ENCODE results near the gene KBTBD7. TPM values are rescaled to one million over a fixed set of nuclear protein-coding genes. Genes with fewer than 3 reads are reported as not detected.
A peak's percentile ranks its signal among the peaks of the same experiment; 100 is the strongest.

KBTBD7 gene, protein sequence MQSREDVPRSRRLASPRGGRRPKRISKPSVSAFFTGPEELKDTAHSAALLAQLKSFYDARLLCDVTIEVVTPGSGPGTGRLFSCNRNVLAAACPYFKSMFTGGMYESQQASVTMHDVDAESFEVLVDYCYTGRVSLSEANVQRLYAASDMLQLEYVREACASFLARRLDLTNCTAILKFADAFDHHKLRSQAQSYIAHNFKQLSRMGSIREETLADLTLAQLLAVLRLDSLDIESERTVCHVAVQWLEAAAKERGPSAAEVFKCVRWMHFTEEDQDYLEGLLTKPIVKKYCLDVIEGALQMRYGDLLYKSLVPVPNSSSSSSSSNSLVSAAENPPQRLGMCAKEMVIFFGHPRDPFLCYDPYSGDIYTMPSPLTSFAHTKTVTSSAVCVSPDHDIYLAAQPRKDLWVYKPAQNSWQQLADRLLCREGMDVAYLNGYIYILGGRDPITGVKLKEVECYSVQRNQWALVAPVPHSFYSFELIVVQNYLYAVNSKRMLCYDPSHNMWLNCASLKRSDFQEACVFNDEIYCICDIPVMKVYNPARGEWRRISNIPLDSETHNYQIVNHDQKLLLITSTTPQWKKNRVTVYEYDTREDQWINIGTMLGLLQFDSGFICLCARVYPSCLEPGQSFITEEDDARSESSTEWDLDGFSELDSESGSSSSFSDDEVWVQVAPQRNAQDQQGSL
- 1 to 10 TPM; 4.2 to 4.3 TPM for total RNA-seq

DNA sequence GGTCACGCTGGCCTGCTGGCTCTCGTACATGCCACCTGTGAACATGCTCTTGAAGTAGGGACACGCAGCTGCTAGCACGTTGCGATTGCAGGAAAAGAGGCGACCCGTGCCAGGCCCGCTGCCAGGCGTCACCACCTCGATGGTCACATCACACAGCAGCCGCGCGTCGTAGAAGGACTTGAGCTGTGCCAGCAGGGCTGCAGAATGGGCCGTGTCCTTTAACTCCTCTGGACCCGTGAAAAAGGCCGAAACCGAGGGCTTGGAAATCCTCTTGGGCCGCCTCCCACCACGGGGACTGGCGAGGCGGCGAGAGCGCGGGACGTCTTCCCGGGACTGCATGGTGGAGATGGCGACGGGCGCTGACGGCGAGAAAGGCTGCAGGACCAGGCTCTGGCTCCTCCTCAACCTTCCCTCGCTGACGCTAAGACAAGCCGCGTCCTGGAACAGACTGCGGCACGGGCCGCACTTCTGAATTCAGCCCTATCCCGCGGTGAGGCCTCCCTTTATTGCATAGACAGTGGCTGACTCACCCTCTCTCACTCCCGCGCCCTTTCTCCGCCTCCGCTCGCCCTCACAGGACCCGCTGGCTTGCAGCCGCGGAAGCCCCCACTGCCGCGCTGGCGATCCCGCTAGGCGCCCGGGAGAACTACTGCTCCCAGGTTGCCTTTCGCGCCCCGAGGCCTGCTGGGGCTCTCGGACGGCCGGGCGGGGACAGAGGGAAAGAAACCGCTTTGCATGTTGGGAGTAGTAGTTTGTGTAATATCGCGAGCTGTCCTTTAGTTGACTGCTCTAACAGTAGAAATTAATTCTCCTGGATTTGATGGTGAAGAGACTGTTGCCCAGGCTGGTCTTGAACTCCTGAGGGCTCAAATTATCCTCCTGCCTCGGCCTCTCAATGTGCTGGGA lies at the start of gene KBTBD7:
TSS of gene KBTBD7 (minus strand) at position 651 of the 906 bp plus-strand sequence. CDS start at position 339, 312 bp downstream.
- DNase-seq, result peak; percentile 95
- Mint-ChIP-seq H3K9me3 (no peaks in the 10 kb centered on the region), H3K36me3 (ENCODE audit: low read depth) (peaks cover 14% of the 10 kb centered on the region), H3K27me3 (ENCODE audit: low read depth) (no peaks in the 10 kb centered on the region), H3K4me3 (peak within 1 kb of the TSS; percentile 90), H3K4me1 (ENCODE audit: low read depth) (peaks cover 37% of the 10 kb centered on the region), H3K27ac (peak within 1 kb of the TSS; percentile 89)
- CTCF ChIA-PET, result no interaction called here
- intact Hi-C loops (cut with micrococcal nuclease), result loop anchor here (1.0 kb wide), 6 partner anchors 62 to 273 kb away; partner anchors contain the start of genes KBTBD6, MTRF1, NAA16 and WBP4

DNA sequence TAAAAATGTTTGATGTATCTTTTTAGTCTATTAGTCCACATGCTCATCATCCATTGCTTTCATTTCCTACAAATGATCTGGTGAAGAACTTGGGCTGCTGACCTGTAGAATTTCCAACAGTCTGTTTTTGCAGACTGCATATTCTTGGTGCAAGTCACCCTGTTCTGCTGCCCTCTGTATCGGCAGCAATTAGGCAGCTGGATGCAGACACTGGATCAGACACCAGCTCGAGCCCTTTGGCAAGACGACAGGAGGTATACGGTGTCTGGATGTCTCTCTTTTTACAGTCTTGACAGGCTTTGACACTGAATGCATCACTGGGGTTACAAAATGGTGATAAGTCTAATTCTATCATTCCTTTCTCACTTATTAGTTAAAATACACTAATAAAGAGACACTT lies 47.3 kb upstream of the KBTBD7 start:
- no peak overlapping the region for H3K4me3 Mint-ChIP-seq
- CTCF ChIA-PET, result no interaction called here
- no peaks in the 10 kb centered on the region for H3K27me3 Mint-ChIP-seq (ENCODE audit: low read depth)
- H3K9me3 Mint-ChIP-seq, result no peaks in the 10 kb centered on the region
- intact Hi-C loops (cut with micrococcal nuclease), result no loop called here
- peaks cover 15% of the 10 kb centered on the region for H3K36me3 Mint-ChIP-seq (ENCODE audit: low read depth)
- no peak overlapping the region for H3K27ac Mint-ChIP-seq
- H3K4me1 Mint-ChIP-seq (ENCODE audit: low read depth), result no peaks in the 10 kb centered on the region
- no peak for DNase-seq

DNA sequence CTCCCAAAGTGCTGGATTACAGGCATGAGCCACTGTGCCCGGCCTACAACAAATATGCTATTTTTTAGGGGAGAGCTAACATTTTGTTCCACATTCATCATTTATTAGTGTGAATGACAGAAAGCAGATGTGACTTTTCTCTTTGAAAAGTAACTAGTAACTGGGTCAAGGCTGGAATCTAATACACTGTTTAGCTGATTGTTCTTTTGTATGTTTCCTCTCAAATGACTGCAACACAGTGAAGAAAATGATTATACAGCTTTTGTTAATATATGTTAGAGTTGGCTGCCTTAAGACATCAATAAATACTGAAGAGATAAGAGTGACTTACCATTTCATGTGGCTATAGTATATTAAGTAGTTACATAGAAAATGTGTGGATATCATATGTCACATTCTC lies 42.0 kb upstream of the KBTBD7 start:
- Mint-ChIP-seq H3K4me1 (ENCODE audit: low read depth) (peaks cover 10% of the 10 kb centered on the region), H3K4me3 (no peak overlapping the region), H3K27me3 (ENCODE audit: low read depth) (no peaks in the 10 kb centered on the region), H3K27ac (no peak overlapping the region), H3K9me3 (no peaks in the 10 kb centered on the region), H3K36me3 (ENCODE audit: low read depth) (peaks cover 32% of the 10 kb centered on the region)
- no peak for DNase-seq
- intact Hi-C loops (cut with micrococcal nuclease), result no loop called here
- CTCF ChIA-PET, result interaction anchor here (0.5 to 0.7 kb wide), 2 partner anchors 15 to 92 kb away, joined by 3 to 9 read pairs; no protein-coding TSS in a partner anchor

DNA sequence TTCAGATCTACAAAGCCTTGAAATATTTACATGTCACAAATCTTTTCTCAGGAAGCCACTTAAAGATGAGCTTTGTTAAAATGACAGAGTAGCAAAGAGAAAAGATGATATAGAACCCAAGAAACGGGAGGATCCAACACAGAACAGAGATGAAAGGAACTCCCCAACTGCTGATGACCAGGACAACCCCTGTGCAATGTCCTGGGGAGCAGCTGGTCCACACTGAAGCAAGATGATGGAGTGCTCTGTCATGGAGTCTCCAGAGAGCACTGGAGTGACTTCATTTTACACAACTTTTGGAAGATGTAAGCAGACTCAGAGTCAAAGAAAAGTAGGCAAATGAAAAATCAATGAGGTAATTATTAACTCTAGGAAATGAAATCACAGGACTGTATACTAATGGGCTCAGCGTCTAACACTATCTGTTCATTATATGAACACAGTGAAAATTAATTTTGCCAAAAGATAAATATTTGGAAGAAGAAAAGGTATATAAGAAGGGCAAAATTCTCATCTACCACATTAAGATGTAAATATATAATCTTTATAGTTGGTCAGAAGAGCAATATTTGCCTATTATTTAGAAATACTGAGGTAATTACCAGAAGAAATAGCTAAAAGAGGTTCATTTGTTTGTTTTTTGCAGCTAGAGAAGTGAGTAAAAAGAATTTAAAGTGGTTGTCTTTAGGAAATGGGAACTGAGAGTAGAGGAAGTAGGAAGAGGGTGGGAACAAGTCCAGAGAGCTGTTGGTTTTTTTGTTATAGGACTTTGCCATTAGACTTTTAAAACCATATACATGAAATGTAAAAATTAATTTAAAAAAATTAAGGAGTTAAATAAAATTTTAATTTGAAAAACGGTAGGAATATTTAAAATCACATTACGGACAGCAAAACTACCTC lies 38.5 kb upstream of the KBTBD7 start:
- no peaks in the 10 kb centered on the region for H3K9me3 Mint-ChIP-seq
- no peak overlapping the region for H3K4me3 Mint-ChIP-seq
- no peak overlapping the region for H3K27ac Mint-ChIP-seq
- DNase-seq, result no peak
- no peaks in the 10 kb centered on the region for H3K27me3 Mint-ChIP-seq (ENCODE audit: low read depth)
- H3K4me1 Mint-ChIP-seq (ENCODE audit: low read depth), result peaks cover 10% of the 10 kb centered on the region
- intact Hi-C loops (cut with micrococcal nuclease), result no loop called here
- CTCF ChIA-PET, result interaction anchor here (2.5 kb wide), 1 partner anchor 10 kb away, joined by 10 read pairs; no protein-coding TSS in a partner anchor
- peaks cover 29% of the 10 kb centered on the region for H3K36me3 Mint-ChIP-seq (ENCODE audit: low read depth)

DNA sequence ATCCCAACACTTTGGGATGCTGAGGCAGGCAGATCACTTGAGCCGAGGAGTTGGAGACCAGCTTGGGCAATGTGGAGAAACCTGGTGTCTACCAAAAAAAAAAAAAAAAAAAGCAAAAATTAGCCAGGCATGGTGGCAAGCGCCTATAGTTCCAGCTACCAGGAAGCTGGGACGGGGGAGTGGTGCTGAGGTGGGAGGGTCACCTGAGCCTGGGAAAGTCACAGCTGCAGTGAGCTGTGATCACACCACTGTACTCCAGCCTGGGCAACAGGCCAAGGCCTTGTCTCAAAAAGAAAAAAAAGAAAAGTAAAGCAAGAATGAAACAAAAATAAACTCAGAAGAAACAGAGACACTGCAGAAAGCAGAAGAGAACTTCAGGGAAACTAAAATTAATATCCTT lies 37.4 kb upstream of the KBTBD7 start:
- Mint-ChIP-seq H3K27ac (no peak overlapping the region), H3K36me3 (ENCODE audit: low read depth) (peaks cover 30% of the 10 kb centered on the region), H3K9me3 (no peaks in the 10 kb centered on the region), H3K4me3 (no peak overlapping the region), H3K27me3 (ENCODE audit: low read depth) (no peaks in the 10 kb centered on the region), H3K4me1 (ENCODE audit: low read depth) (peaks cover 10% of the 10 kb centered on the region)
- DNase-seq, result no peak
- CTCF ChIA-PET, result interaction anchor here (0.6 to 2.5 kb wide), 4 partner anchors 9 to 948 kb away, joined by 3 to 10 read pairs (median 4); no protein-coding TSS in a partner anchor
- intact Hi-C loops (cut with micrococcal nuclease), result no loop called here

DNA sequence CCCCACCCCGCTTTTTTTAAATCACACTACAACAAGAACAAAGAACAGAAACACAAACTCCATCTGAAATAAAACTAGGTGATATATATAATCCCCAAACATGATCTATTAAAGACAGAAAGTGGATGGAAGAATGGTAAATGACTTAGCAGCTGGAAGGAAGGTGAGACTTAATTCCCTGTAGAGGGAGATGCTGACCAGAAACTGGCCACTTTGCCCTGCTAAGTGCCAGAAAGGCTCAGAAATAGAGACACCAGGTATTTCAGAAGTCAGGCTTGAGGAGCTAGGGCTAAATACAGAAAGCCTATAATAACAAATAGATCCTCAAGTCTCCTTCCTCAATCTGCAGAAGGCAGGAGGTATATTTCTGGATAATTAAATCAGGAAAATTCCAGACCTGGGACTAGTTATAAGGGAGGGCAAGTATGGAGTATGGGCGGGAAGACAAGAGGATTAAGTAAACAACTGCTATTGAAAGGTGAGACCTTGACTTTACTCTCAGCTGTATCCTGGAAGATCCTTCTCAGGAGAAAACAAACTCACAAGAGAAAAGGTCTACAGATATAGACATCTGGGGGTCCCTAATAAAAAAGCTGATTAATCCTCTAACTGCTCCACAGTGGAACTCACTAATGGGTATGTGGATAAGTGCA lies 36.8 kb upstream of the KBTBD7 start:
- CTCF ChIA-PET, result interaction anchor here (0.6 to 2.5 kb wide), 3 partner anchors 9 to 19 kb away, joined by 3 to 10 read pairs (median 3); no protein-coding TSS in a partner anchor
- Mint-ChIP-seq H3K27ac (no peak overlapping the region), H3K27me3 (ENCODE audit: low read depth) (no peaks in the 10 kb centered on the region), H3K36me3 (ENCODE audit: low read depth) (peaks cover 28% of the 10 kb centered on the region), H3K4me3 (no peak overlapping the region), H3K4me1 (ENCODE audit: low read depth) (peaks cover 10% of the 10 kb centered on the region), H3K9me3 (no peaks in the 10 kb centered on the region)
- DNase-seq, result no peak
- intact Hi-C loops (cut with micrococcal nuclease), result no loop called here

DNA sequence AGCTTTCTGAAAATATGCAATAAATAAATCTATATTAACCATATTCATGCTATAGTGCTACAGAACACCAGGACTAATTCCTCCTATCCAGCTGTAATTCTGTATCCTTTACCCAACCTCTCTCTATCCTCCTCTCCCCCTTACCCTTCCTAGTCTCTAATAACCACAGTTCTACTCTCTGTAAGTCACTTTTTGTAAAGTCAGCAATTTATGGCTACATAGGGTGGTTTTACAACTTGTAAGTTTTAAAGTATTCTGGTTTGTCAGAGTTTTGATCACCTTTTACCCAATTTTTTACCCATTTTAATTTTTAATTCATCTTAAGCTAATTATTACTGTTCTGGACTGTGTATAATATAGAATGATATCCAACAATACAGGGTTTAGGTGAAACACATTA lies 35.0 kb upstream of the KBTBD7 start:
- no peak overlapping the region for H3K4me3 Mint-ChIP-seq
- H3K27ac Mint-ChIP-seq, result no peak overlapping the region
- H3K9me3 Mint-ChIP-seq, result no peaks in the 10 kb centered on the region
- CTCF ChIA-PET, result no interaction called here
- peaks cover 10% of the 10 kb centered on the region for H3K4me1 Mint-ChIP-seq (ENCODE audit: low read depth)
- no peak for DNase-seq
- peaks cover 19% of the 10 kb centered on the region for H3K36me3 Mint-ChIP-seq (ENCODE audit: low read depth)
- intact Hi-C loops (cut with micrococcal nuclease), result no loop called here
- H3K27me3 Mint-ChIP-seq (ENCODE audit: low read depth), result no peaks in the 10 kb centered on the region

DNA sequence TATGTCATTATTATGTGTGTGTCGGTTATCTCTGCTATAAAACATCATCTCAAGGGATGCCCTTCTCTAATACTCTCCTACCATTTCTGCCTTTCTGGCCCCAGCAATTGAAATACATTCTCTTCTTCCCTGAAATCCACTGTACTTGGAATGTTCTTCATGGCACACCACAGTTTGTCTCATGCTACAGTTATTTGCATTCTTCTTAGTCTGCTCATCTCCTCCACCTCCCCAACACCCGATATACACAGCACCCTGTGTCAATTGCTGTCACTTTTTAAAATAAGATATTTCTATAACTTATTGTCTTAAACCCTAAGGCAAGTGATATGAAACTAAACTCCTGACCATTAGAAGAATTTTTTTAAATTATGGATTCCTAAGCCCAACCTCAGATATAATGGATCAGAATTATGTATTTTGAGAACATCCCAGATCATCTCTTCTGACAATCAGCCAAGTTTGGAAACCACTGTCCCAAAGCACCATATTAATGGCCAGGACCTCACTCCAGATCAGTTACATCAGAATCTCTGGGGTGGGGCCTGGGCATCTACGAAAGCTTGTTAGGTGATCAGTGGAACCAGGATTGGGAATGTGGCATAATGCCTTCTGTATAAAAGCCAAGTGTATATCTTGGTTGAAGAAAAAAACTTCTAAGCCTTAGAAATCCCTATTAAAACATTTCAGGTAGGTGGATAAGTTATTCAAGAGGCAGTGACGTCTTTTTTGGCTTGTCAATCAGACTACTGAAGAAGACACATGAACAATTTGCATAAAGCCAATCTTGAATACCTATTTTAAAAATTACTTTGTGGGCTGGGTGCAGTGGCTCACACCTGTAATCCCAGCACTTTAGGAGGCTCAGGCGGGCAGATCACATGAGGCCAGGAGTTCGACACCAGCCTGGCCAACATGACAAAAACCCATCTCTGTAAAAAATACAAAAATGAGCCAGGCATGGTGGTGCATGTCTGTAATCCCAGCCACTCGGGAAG lies 30.0 kb upstream of the KBTBD7 start:
- CTCF ChIA-PET, result interaction anchor here (3.8 kb wide), 1 partner anchor 170 kb away, joined by 21 read pairs; no protein-coding TSS in a partner anchor
- no peak overlapping the region for H3K27ac Mint-ChIP-seq
- H3K9me3 Mint-ChIP-seq, result no peaks in the 10 kb centered on the region
- H3K27me3 Mint-ChIP-seq (ENCODE audit: low read depth), result no peaks in the 10 kb centered on the region
- no peaks in the 10 kb centered on the region for H3K4me1 Mint-ChIP-seq (ENCODE audit: low read depth)
- H3K36me3 Mint-ChIP-seq (ENCODE audit: low read depth), result peaks cover 8% of the 10 kb centered on the region
- DNase-seq, result no peak
- intact Hi-C loops (cut with micrococcal nuclease), result no loop called here
- H3K4me3 Mint-ChIP-seq, result no peak overlapping the region

DNA sequence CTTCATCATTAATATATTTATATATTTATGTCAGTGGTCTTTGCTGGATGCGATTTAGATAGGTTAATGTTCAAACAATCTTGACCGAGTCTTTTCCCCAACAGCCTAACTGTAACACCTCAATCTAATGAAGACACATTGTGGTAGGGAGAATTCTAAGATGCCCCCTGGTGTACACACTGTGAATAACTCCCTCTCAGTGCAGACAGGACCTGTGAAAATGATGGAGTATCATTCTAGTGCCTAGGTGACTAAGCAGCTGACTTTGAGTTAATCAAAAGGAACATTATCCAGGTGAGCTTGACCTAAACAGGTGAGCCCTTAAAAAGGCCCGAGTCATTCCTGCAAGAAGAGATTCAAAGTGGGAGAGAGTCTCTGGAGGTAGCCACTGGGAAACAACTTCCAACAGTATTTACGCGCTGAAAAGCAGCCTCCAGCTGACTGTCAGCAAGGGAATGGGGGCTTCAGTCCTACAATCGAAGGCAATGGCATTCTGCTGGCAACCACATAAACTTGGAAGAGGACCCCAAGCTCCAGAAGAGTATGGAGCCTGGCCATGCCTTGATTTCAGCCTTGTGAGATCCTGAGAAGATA lies 28.0 kb upstream of the KBTBD7 start:
- intact Hi-C loops (cut with micrococcal nuclease), result loop anchor here (1.0 kb wide), 3 partner anchors 90 to 168 kb away; partner anchors contain the start of gene KBTBD6
- Mint-ChIP-seq H3K4me3 (no peak overlapping the region), H3K27ac (no peak overlapping the region)

DNA sequence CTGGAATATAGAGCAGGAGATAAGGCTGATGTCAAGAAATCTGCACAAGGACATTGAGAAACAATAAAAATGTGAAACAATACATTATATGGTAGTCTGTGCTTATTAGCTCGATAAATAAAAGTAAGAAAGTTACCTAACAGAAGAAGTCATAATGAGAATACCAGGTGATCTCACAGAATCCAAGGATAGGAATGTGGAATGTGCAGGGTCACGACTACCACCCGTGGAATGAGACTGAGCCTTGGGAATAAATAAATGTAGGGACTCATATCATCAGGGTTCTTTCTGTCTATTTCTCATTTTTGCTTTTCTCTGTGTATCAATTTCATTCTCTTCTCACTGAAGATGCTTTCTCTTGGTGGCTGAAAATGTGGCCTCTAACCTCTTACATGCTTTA lies 26.0 kb upstream of the KBTBD7 start:
- Mint-ChIP-seq H3K27ac (no peak overlapping the region), H3K9me3 (no peaks in the 10 kb centered on the region), H3K36me3 (ENCODE audit: low read depth) (peaks cover 10% of the 10 kb centered on the region), H3K27me3 (ENCODE audit: low read depth) (no peaks in the 10 kb centered on the region), H3K4me1 (ENCODE audit: low read depth) (no peaks in the 10 kb centered on the region), H3K4me3 (no peak overlapping the region)
- CTCF ChIA-PET, result interaction anchor here (0.6 to 3.6 kb wide), 5 partner anchors 16 to 568 kb away, joined by 3 to 32 read pairs (median 9); no protein-coding TSS in a partner anchor
- intact Hi-C loops (cut with micrococcal nuclease), result no loop called here
- DNase-seq, result no peak

More for the DNA sequence above, 28.0 kb upstream of the KBTBD7 start:
- no peaks in the 10 kb centered on the region for H3K4me1 Mint-ChIP-seq (ENCODE audit: low read depth)
- no peaks in the 10 kb centered on the region for H3K27me3 Mint-ChIP-seq (ENCODE audit: low read depth)
- H3K9me3 Mint-ChIP-seq, result no peaks in the 10 kb centered on the region
- peak; percentile 78 for DNase-seq
- CTCF ChIA-PET, result interaction anchor here (0.8 to 3.6 kb wide), 11 partner anchors 10 to 914 kb away, joined by 3 to 32 read pairs (median 3); no protein-coding TSS in a partner anchor
- H3K36me3 Mint-ChIP-seq (ENCODE audit: low read depth), result peaks cover 10% of the 10 kb centered on the region
